Smooth muscle cell (in vitro differentiated cells): Measurements from ENCODE around the gene KCND2. TPM values are rescaled to one million over a fixed set of nuclear protein-coding genes. Genes with fewer than 3 reads are reported as not detected.

Source experiments
- DNase-seq: peaks from one replicate; lab custom pipeline; 2025; ENCODE audit not compliant: unreplicated experiment; lab: John Stamatoyannopoulos, UW
- H2AFZ ChIP-seq: fragments of 200-600 bp; sonication (generic); 2 replicates; pipeline ENCODE4 v1.6.0; 2016; ENCODE audit warnings: antibody characterized with exemption, low read depth, mild to moderate bottlenecking
- H3F3A ChIP-seq: fragments of 200-600 bp; sonication (generic); 2 replicates; pipeline ENCODE4 v1.6.0; 2017; ENCODE audit warnings: antibody characterized with exemption, low read depth
- H3K27ac ChIP-seq: fragments of 200-600 bp; sonication (generic); 2 replicates; pipeline ENCODE4 v1.5.1; 2016; ENCODE audit warnings: low read depth, mild to moderate bottlenecking
- H3K27me3 ChIP-seq: fragments of 200-600 bp; sonication (generic); 2 replicates; pipeline ENCODE4 v1.6.1; 2016; ENCODE audit warnings: low read depth, mild to moderate bottlenecking
- H3K36me3 ChIP-seq: fragments of 200-600 bp; sonication (generic); 2 replicates; pipeline ENCODE4 v1.5.1; 2016; ENCODE audit warnings: low read depth
- H3K4me1 ChIP-seq: fragments of 200-600 bp; sonication (generic); 2 replicates; pipeline ENCODE4 v1.5.1; 2016; ENCODE audit warnings: low read depth
- H3K4me2 ChIP-seq: fragments of 200-600 bp; sonication (generic); 2 replicates; pipeline ENCODE4 v1.6.0; 2016; ENCODE audit warnings: mild to moderate bottlenecking
- H3K4me3 ChIP-seq: fragments of 200-600 bp; sonication (generic); 2 replicates; pipeline ENCODE4 v1.5.1; 2016; ENCODE audit warnings: mild to moderate bottlenecking
- H3K79me2 ChIP-seq: fragments of 200-600 bp; sonication (generic); 2 replicates; pipeline ENCODE4 v1.6.0; 2016; ENCODE audit warnings: low read depth, mild to moderate bottlenecking
- H3K9ac ChIP-seq: fragments of 200-600 bp; sonication (generic); 2 replicates; pipeline ENCODE4 v1.6.0; 2016; ENCODE audit warnings: low read depth
- H3K9me3 ChIP-seq: fragments of 200-600 bp; sonication (generic); replicated peaks from 2 replicates; pipeline ENCODE4 v1.5.1; 2016; ENCODE audit warnings: low read depth
- H4K20me1 ChIP-seq: fragments of 200-600 bp; sonication (generic); 2 replicates; pipeline ENCODE4 v1.6.0; 2016; ENCODE audit warnings: low read depth
- CTCF ChIP-seq: fragments of 200-600 bp; sonication (generic); IDR thresholded peaks from 2 replicates; pipeline ENCODE4 v1.5.1; 2017; ENCODE audit warnings: borderline replicate concordance, mild to moderate bottlenecking, antibody characterized with exemption; ENCODE audit not compliant: insufficient read depth, poor library complexity, severe bottlenecking
- WGBS: methylation state at CpG from one replicate; pipeline ENCODE4 v1.1.7; 2016; ENCODE audit warnings: low lambda C conversion rate; 5-methylcytosine and 5-hydroxymethylcytosine counted together
- polyA plus RNA-seq: library from polyadenylated mRNA; unstranded; fragments of >200 nt; fragmentation: Nextera tagmentation; extraction: Ambion mirVana; gene quantifications from 2 replicates; pipeline ENCODE4 v1.2.1, GENCODE V29; 2016
- total RNA-seq: library from RNA; depleted of rRNA; stranded (reverse); fragments of >200 nt; gene quantifications from 2 replicates; pipeline ENCODE4 v1.2.3, GENCODE V29; 2014

The KCND2 gene
- total and polyA plus RNA-seq, 2 experiments from 2014 or later = 1.6 to 2.9 TPM

GRCh38 chr7:120445276-120445675 lies 172.3 kb downstream of the KCND2 start:
- no peak overlapping the region for H3K4me3 ChIP-seq
- WGBS = 90% methylated on average over 2 of the region's 2 CpGs
- H3K36me3 ChIP-seq = no peaks in the 10 kb centered on the region
- H3K79me2 ChIP-seq = no peaks in the 10 kb centered on the region
- no peak overlapping the region for H3K27ac ChIP-seq
- TF ChIP-seq CTCF = no peak
- H3K9me3 ChIP-seq = no peaks in the 10 kb centered on the region
- H3K4me2 ChIP-seq = no peak overlapping the region
- H3F3A ChIP-seq = no peaks in the 10 kb centered on the region
- no peak overlapping the region for H3K9ac ChIP-seq
- H3K4me1 ChIP-seq = no peaks in the 10 kb centered on the region
- no peaks in the 10 kb centered on the region for H3K27me3 ChIP-seq
- no peaks in the 10 kb centered on the region for H4K20me1 ChIP-seq
- no peak overlapping the region for H2AFZ ChIP-seq
- DNase-seq = no peak

GRCh38 chr7:120452665-120453064 lies 179.7 kb downstream of the KCND2 start:
- Histone ChIP-seq H3F3A (no peaks in the 10 kb centered on the region), H3K27ac (no peak overlapping the region), H3K9me3 (peaks cover 3% of the 10 kb centered on the region), H3K79me2 (no peaks in the 10 kb centered on the region), H3K4me3 (no peak overlapping the region), H3K9ac (no peak overlapping the region), H2AFZ (no peak overlapping the region), H3K4me1 (no peaks in the 10 kb centered on the region), H3K4me2 (no peak overlapping the region), H3K27me3 (no peaks in the 10 kb centered on the region), H4K20me1 (no peaks in the 10 kb centered on the region), H3K36me3 (no peaks in the 10 kb centered on the region)
- no peak for DNase-seq
- no peak for TF ChIP-seq CTCF
- WGBS = 93% methylated on average over 6 of the region's 7 CpGs

- H3K4me3 ChIP-seq = no peak overlapping the region
- DNase-seq = no peak
- no peak overlapping the region for H2AFZ ChIP-seq
- WGBS = 81% methylated on average over 1 of the region's 1 CpG
- H3F3A ChIP-seq = no peaks in the 10 kb centered on the region
- no peaks in the 10 kb centered on the region for H3K79me2 ChIP-seq
- H3K9ac ChIP-seq = no peak overlapping the region
- H3K4me1 ChIP-seq = no peaks in the 10 kb centered on the region
- H3K4me2 ChIP-seq = no peak overlapping the region
- no peak for TF ChIP-seq CTCF
- H3K27ac ChIP-seq = no peak overlapping the region
- no peaks in the 10 kb centered on the region for H3K27me3 ChIP-seq
- no peaks in the 10 kb centered on the region for H4K20me1 ChIP-seq
- H3K36me3 ChIP-seq = no peaks in the 10 kb centered on the region
- peaks cover 3% of the 10 kb centered on the region for H3K9me3 ChIP-seq
Measured at GRCh38 chr7:120456699-120457098, 183.7 kb downstream of the KCND2 start.

GRCh38 chr7:120460949-120461348 lies 188.0 kb downstream of the KCND2 start:
- 49% methylated on average over 2 of the region's 2 CpGs for WGBS
- H3K9me3 ChIP-seq = peaks cover 3% of the 10 kb centered on the region
- H3K79me2 ChIP-seq = no peaks in the 10 kb centered on the region
- H3K27me3 ChIP-seq = no peaks in the 10 kb centered on the region
- no peak overlapping the region for H2AFZ ChIP-seq
- H3K27ac ChIP-seq = no peak overlapping the region
- no peaks in the 10 kb centered on the region for H4K20me1 ChIP-seq
- H3K4me2 ChIP-seq = no peak overlapping the region
- no peaks in the 10 kb centered on the region for H3F3A ChIP-seq
- TF ChIP-seq CTCF = no peak
- no peak overlapping the region for H3K4me3 ChIP-seq
- H3K36me3 ChIP-seq = no peaks in the 10 kb centered on the region
- no peak overlapping the region for H3K9ac ChIP-seq
- no peak for DNase-seq
- no peaks in the 10 kb centered on the region for H3K4me1 ChIP-seq
